ENCODE results near the gene TMEM131. TPM values are rescaled to one million over a fixed set of nuclear protein-coding genes. Genes with fewer than 3 reads are reported as not detected.
A peak's percentile ranks its signal among the peaks of the same experiment; 100 is the strongest.

TMEM131 gene
- total and polyA plus RNA-seq, 2 donors: 11.4 to 15.6 TPM

DNA sequence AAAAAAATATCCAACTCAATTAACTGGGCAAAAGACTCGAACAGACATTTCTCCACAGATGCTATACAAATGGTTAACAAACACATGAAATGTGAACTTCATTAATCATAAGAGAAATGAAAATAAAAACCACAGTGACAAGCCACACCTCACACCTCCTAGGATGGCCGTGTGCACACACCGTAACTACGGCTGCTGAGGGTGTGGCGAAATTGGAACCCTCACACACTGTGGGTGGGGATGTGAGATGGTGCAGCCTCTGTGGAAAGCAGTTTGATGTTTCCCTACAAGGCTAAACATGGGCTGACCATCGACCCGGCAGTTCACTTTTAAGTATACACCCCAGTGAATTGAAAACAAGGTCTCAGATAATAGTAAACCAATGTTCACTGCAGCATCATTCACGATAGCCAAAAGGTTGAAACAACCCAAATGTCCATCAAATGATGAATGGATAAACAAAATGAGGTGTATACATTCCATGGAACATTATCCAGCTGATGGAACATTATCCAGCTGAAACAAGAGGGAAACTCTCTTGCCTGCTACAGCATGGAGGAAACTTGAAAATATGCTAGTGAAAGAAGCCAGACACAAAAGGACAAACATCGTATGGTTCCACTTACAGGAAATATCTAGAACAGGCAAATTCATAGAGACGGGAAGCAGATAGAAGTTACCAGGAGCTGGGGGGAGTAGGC is 250.1 kb downstream of the TMEM131 start:
- Histone ChIP-seq H3K4me1 (ENCODE audit: control insufficient read depth in 2 of 2, insufficient read depth in 2 of 2, low read length in 2 of 2) (peaks cover 6 to 10% of the 10 kb centered on the region in 2 donors), H3K27me3 (ENCODE audit: control insufficient read depth in 2 of 2, insufficient read depth in 1 of 2, low read length in 1 of 2) (no peaks in the 10 kb centered on the region), H3K4me3 (ENCODE audit: low read length in 2 of 2) (no peak overlapping the region), H3K36me3 (ENCODE audit: control insufficient read depth in 2 of 2, insufficient read depth in 2 of 2, low read length in 1 of 2) (peaks cover 8 to 13% of the 10 kb centered on the region in 2 donors), H3K9me3 (ENCODE audit: control insufficient read depth in 2 of 2, insufficient read depth in 1 of 2, low read length in 1 of 2) (no peaks in the 10 kb centered on the region), H3K27ac (ENCODE audit: low read depth in 1 of 2, low read length in 1 of 2) (peak overlapping the region in 1 of 2 donors; percentile 64)
- DNase-seq (ENCODE audit: low read depth in 6 of 9, low spot score in 9 of 9): no peak
- WGBS: 61% methylated on average over 10 of the region's 10 CpGs

DNA sequence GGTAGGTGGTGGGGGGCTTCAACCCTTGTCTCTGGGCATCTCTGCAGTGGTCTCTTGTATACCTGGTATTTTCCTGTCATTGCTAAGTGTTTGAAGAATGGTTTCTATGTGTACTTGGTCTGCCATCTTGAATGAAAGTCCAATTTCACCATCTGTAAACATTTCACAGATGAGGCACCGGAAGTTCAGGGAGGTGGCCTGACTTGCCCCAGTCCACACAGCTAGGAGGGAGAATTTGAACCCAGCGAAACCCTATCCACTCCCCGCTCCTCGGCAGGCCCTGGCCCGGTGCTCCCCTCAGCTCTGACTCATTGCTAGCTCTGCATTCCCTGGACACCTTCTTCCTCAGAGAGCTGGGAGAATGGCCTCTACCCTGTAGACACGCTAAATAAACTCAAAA is 251.8 kb downstream of the TMEM131 start:
- no peak overlapping the region for H3K4me3 ChIP-seq (ENCODE audit: low read length in 2 of 2)
- H3K27ac ChIP-seq (ENCODE audit: low read depth in 1 of 2, low read length in 1 of 2): no peak overlapping the region
- H3K27me3 ChIP-seq (ENCODE audit: control insufficient read depth in 2 of 2, insufficient read depth in 1 of 2, low read length in 1 of 2): no peaks in the 10 kb centered on the region
- 97% methylated on average over 6 of the region's 6 CpGs for WGBS
- H3K36me3 ChIP-seq (ENCODE audit: control insufficient read depth in 2 of 2, insufficient read depth in 2 of 2, low read length in 1 of 2): peaks cover 17 to 27% of the 10 kb centered on the region in 2 donors
- peaks cover 6 to 10% of the 10 kb centered on the region in 2 donors for H3K4me1 ChIP-seq (ENCODE audit: control insufficient read depth in 2 of 2, insufficient read depth in 2 of 2, low read length in 2 of 2)
- H3K9me3 ChIP-seq (ENCODE audit: control insufficient read depth in 2 of 2, insufficient read depth in 1 of 2, low read length in 1 of 2): no peaks in the 10 kb centered on the region
- DNase-seq (ENCODE audit: low read depth in 6 of 9, low spot score in 9 of 9): no peak

DNA sequence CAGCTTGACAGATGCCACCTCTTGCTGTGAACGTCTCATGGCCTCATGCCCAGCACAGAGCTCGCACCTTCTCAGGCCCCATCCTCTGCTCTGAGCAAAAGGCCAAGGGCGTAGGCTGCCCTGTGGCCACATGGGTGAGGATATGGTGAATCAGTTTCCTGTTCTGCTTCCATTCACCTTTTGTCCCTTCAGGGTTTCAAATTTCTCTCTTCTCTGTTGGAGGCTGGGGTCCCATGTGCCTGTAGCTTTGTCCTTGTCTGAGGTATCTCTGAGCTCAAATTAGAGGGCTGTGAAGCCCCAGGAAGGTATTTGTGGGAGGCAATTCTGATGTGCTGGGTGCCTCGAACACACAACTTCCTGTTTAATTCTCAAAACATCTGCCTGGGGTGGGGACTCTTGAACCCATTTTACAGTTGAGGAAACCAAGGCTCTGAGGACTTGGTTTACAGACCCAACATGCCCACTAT is 253.3 kb downstream of the TMEM131 start:
- Histone ChIP-seq H3K27me3 (ENCODE audit: control insufficient read depth in 2 of 2, insufficient read depth in 1 of 2, low read length in 1 of 2) (no peaks in the 10 kb centered on the region), H3K4me3 (ENCODE audit: low read length in 2 of 2) (no peak overlapping the region), H3K27ac (ENCODE audit: low read depth in 1 of 2, low read length in 1 of 2) (peak overlapping the region in 1 of 2 donors; percentile 0), H3K9me3 (ENCODE audit: control insufficient read depth in 2 of 2, insufficient read depth in 1 of 2, low read length in 1 of 2) (no peaks in the 10 kb centered on the region), H3K4me1 (ENCODE audit: control insufficient read depth in 2 of 2, insufficient read depth in 2 of 2, low read length in 2 of 2) (peaks cover 3 to 4% of the 10 kb centered on the region in 2 donors), H3K36me3 (ENCODE audit: control insufficient read depth in 2 of 2, insufficient read depth in 2 of 2, low read length in 1 of 2) (peaks cover 32 to 42% of the 10 kb centered on the region in 2 donors)
- DNase-seq (ENCODE audit: low read depth in 6 of 9, low spot score in 9 of 9): no peak
- WGBS: 87% methylated on average over 4 of the region's 4 CpGs

DNA sequence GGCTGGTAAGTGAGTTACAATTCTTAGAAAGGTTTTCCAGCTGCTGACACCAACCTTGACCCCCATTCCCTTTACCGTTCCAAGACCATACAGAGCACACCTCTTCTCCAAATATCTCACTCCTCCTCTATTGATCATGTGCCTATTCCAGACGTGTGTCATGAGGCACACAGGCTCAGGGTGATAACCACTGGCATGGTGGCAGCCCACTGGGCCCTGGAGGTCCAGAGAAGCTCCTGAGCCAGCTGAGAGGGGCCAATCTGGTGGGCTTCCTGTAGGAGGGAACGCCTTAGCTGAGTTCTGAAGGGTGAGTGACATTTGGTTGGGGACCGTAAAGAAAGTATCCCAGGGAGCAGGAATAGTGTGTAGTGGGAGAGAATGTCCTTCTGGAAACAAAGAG is 254.1 kb downstream of the TMEM131 start:
- Histone ChIP-seq H3K27me3 (ENCODE audit: control insufficient read depth in 2 of 2, insufficient read depth in 1 of 2, low read length in 1 of 2) (no peaks in the 10 kb centered on the region), H3K9me3 (ENCODE audit: control insufficient read depth in 2 of 2, insufficient read depth in 1 of 2, low read length in 1 of 2) (no peaks in the 10 kb centered on the region), H3K36me3 (ENCODE audit: control insufficient read depth in 2 of 2, insufficient read depth in 2 of 2, low read length in 1 of 2) (peaks cover 40 to 48% of the 10 kb centered on the region in 2 donors), H3K4me1 (ENCODE audit: control insufficient read depth in 2 of 2, insufficient read depth in 2 of 2, low read length in 2 of 2) (peaks cover 3 to 4% of the 10 kb centered on the region in 2 donors), H3K4me3 (ENCODE audit: low read length in 2 of 2) (no peak overlapping the region), H3K27ac (ENCODE audit: low read depth in 1 of 2, low read length in 1 of 2) (no peak overlapping the region)
- DNase-seq (ENCODE audit: low read depth in 6 of 9, low spot score in 9 of 9): no peak
- WGBS: 96% methylated on average over 4 of the region's 4 CpGs

DNA sequence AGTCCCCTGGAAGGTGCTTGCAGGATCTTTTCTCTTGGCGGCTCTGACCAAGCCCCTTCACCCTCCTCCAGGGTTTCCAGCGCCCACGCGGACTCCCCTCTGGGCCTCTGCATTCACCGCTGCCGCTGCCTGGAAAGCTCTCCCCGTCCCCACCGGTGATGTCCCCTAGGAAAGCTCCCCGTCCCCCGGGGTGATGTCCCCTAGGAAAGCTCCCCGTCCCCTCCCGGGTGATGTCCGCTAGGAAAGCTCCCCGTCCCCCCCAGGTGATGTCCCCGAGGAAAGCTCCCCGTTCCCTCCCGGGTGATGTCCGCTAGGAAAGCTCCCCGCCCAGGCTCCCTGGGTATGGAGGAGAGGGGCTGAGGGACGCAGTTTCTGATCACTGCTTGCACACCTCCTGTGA is 254.5 kb downstream of the TMEM131 start:
- peak overlapping the region in 1 of 2 donors; percentile 12 for H3K27ac ChIP-seq (ENCODE audit: low read depth in 1 of 2, low read length in 1 of 2)
- WGBS: 94% methylated on average over 20 of the region's 20 CpGs
- H3K4me1 ChIP-seq (ENCODE audit: control insufficient read depth in 2 of 2, insufficient read depth in 2 of 2, low read length in 2 of 2): peaks cover 3 to 4% of the 10 kb centered on the region in 2 donors
- no peaks in the 10 kb centered on the region for H3K9me3 ChIP-seq (ENCODE audit: control insufficient read depth in 2 of 2, insufficient read depth in 1 of 2, low read length in 1 of 2)
- H3K4me3 ChIP-seq (ENCODE audit: low read length in 2 of 2): no peak overlapping the region
- H3K36me3 ChIP-seq (ENCODE audit: control insufficient read depth in 2 of 2, insufficient read depth in 2 of 2, low read length in 1 of 2): peaks cover 44 to 53% of the 10 kb centered on the region in 2 donors
- H3K27me3 ChIP-seq (ENCODE audit: control insufficient read depth in 2 of 2, insufficient read depth in 1 of 2, low read length in 1 of 2): no peaks in the 10 kb centered on the region
- DNase-seq (ENCODE audit: low read depth in 6 of 9, low spot score in 9 of 9): no peak

DNA sequence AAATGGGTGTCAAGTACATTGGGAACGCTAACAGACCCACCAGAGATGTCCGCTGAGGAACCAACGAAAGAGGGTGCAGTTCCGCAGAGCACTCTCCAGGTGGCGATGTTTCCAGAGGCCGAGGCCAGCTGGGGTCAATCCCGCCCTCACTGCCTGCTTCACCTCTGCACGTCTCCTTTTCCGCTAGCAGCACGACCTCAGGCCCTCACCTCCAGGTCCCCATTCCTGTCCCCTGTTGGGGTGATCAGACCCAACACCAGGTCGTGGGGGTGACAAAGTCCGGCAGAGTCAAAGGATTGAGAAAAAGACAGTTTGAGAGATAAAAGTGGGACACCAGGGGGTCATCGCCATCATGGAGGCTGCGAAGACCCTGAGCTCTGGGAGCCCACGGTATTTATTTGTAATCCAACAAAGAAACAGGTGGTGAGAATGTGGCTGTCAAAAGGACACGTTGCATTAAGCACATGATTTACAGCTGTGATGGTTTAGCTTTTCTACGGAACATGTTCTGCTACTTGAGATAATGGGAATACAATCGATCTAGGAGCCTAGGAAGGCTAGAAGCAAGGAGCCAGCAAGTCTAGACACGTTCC is 255.1 kb downstream of the TMEM131 start:
- peaks cover 48 to 57% of the 10 kb centered on the region in 2 donors for H3K36me3 ChIP-seq (ENCODE audit: control insufficient read depth in 2 of 2, insufficient read depth in 2 of 2, low read length in 1 of 2)
- H3K27me3 ChIP-seq (ENCODE audit: control insufficient read depth in 2 of 2, insufficient read depth in 1 of 2, low read length in 1 of 2): no peaks in the 10 kb centered on the region
- WGBS: 61% methylated on average over 19 of the region's 19 CpGs
- H3K9me3 ChIP-seq (ENCODE audit: control insufficient read depth in 2 of 2, insufficient read depth in 1 of 2, low read length in 1 of 2): no peaks in the 10 kb centered on the region
- DNase-seq (ENCODE audit: low read depth in 6 of 9, low spot score in 9 of 9): peak in 2 of 9 donors; percentile 38 to 46
- no peak overlapping the region for H3K4me3 ChIP-seq (ENCODE audit: low read length in 2 of 2)
- H3K27ac ChIP-seq (ENCODE audit: low read depth in 1 of 2, low read length in 1 of 2): no peak overlapping the region
- peaks cover 3 to 4% of the 10 kb centered on the region in 2 donors for H3K4me1 ChIP-seq (ENCODE audit: control insufficient read depth in 2 of 2, insufficient read depth in 2 of 2, low read length in 2 of 2)

DNA sequence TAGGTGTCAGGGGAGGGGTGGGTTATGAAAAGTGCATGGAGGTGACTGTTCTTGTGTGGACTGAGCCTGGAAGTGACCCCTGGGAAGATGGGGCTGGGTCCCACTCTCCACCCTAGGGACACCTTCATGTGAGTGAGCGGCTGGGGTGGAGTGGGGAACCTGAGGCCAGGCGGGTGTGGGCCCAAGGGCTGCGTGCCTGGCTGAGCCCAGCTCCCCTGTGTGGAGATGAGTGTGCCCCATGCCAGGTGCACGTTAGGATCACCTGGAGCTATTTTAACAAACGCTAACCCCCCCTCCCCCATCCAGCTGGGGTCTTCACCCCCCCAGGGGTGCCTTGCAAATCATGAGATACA is 255.9 kb downstream of the TMEM131 start:
- Histone ChIP-seq H3K27ac (ENCODE audit: low read depth in 1 of 2, low read length in 1 of 2) (no peak overlapping the region), H3K9me3 (ENCODE audit: control insufficient read depth in 2 of 2, insufficient read depth in 1 of 2, low read length in 1 of 2) (no peaks in the 10 kb centered on the region), H3K27me3 (ENCODE audit: control insufficient read depth in 2 of 2, insufficient read depth in 1 of 2, low read length in 1 of 2) (no peaks in the 10 kb centered on the region), H3K36me3 (ENCODE audit: control insufficient read depth in 2 of 2, insufficient read depth in 2 of 2, low read length in 1 of 2) (peaks cover 56 to 65% of the 10 kb centered on the region in 2 donors), H3K4me1 (ENCODE audit: control insufficient read depth in 2 of 2, insufficient read depth in 2 of 2, low read length in 2 of 2) (peaks cover 3 to 4% of the 10 kb centered on the region in 2 donors), H3K4me3 (ENCODE audit: low read length in 2 of 2) (no peak overlapping the region)
- DNase-seq (ENCODE audit: low read depth in 6 of 9, low spot score in 9 of 9): no peak
- 91% methylated on average over 5 of the region's 5 CpGs for WGBS

DNA sequence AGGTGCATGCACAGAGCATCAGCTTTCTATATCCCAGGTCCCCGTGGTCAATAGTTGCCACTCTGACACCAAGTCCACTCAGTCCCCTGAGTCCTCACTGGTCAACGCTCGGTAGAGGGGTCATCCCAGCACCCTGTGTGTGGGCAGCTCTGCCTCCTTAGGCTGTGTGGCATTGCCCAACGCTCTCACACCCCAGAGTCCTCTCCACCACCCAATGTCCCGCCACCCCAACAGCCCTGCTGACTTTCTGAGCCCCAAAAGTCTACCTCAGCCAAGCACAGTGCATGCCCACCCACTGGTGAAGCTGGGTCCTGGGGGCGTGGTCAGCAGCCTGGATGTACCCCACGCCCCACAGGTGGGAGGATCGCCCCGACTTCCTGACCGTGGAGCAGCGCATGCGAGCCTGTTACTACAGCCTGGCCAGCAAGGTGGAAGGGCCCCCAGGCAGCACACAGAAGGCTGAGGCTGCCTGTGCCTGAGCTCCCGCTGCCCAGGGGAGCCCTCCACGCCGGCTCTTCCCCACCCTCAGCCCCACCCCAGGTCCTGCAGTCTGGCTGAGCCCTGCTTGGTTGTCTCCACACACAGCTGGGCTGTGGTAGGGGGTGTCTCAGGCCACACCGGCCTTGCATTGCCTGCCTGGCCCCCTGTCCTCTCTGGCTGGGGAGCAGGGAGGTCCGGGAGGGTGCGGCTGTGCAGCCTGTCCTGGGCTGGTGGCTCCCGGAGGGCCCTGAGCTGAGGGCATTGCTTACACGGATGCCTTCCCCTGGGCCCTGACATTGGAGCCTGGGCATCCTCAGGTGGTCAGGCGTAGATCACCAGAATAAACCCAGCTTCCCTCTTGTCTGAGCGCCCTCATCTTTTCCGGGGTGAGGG is 256.5 kb downstream of the TMEM131 start:
- 95% methylated on average over 23 of the region's 23 CpGs for WGBS
- Histone ChIP-seq H3K27me3 (ENCODE audit: control insufficient read depth in 2 of 2, insufficient read depth in 1 of 2, low read length in 1 of 2) (no peaks in the 10 kb centered on the region), H3K36me3 (ENCODE audit: control insufficient read depth in 2 of 2, insufficient read depth in 2 of 2, low read length in 1 of 2) (peaks cover 62 to 72% of the 10 kb centered on the region in 2 donors), H3K4me1 (ENCODE audit: control insufficient read depth in 2 of 2, insufficient read depth in 2 of 2, low read length in 2 of 2) (peaks cover 3 to 4% of the 10 kb centered on the region in 2 donors), H3K9me3 (ENCODE audit: control insufficient read depth in 2 of 2, insufficient read depth in 1 of 2, low read length in 1 of 2) (no peaks in the 10 kb centered on the region), H3K27ac (ENCODE audit: low read depth in 1 of 2, low read length in 1 of 2) (no peak overlapping the region), H3K4me3 (ENCODE audit: low read length in 2 of 2) (no peak overlapping the region)
- DNase-seq (ENCODE audit: low read depth in 6 of 9, low spot score in 9 of 9): no peak

Measured in thymus (tissue), 11 donors.